GM12874 (cell line): ENCODE results near the gene SPINK7.

ENCODE experiments used
- TF ChIP-seq, protein P1 (sequence below): IDR thresholded peaks from 2 replicates; pipeline ENCODE4 v1.5.1; 2011; ENCODE audit warnings: low read depth, mild to moderate bottlenecking, control low read depth, low read length, moderate library complexity; ENCODE audit not compliant: insufficient read depth

The SPINK7 gene

DNA sequence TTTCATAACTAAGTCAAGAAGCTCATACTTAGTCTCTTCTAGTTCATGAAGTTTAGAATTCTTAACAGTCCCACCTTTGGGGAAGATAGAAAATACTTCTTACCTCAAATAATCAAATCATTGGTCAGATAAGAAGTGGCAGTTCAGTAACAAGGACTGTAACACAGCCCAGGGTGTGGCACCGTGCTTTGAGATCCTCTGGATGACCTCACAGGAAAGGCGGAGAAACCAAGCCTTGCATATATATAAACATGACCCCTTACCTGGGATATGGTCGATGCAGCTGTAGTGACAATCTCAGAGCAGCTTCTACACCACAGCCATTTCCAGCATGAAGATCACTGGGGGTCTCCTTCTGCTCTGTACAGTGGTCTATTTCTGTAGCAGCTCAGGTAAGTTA is at the start of gene SPINK7:
SPINK7 (plus strand) TSS at position 271 of the 400 bp plus-strand sequence; CDS start at position 332, 61 bp downstream.
- TF ChIP-seq, protein P1, sequence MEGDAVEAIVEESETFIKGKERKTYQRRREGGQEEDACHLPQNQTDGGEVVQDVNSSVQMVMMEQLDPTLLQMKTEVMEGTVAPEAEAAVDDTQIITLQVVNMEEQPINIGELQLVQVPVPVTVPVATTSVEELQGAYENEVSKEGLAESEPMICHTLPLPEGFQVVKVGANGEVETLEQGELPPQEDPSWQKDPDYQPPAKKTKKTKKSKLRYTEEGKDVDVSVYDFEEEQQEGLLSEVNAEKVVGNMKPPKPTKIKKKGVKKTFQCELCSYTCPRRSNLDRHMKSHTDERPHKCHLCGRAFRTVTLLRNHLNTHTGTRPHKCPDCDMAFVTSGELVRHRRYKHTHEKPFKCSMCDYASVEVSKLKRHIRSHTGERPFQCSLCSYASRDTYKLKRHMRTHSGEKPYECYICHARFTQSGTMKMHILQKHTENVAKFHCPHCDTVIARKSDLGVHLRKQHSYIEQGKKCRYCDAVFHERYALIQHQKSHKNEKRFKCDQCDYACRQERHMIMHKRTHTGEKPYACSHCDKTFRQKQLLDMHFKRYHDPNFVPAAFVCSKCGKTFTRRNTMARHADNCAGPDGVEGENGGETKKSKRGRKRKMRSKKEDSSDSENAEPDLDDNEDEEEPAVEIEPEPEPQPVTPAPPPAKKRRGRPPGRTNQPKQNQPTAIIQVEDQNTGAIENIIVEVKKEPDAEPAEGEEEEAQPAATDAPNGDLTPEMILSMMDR, result no peak

DNA sequence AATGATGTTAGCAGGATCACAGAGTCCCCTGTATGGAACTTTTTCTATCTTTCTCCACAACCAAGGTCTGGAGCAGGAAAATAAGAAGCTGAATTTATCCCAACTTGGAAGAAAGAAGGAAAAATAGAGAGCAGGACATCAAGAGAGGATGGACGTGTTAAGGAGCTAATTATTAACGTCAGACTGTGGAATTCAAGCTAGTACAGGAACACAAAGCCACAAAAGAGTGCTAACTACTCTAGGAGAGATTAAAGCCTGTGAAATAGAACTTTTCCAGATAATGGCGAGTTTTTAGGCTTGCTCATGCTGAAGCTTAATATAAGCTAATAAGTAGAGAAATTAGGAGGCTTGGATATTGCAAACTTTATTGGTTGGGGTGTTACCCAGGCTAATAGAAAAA is 44.3 kb upstream of the SPINK7 start:
- TF ChIP-seq, protein P1, result no peak

DNA sequence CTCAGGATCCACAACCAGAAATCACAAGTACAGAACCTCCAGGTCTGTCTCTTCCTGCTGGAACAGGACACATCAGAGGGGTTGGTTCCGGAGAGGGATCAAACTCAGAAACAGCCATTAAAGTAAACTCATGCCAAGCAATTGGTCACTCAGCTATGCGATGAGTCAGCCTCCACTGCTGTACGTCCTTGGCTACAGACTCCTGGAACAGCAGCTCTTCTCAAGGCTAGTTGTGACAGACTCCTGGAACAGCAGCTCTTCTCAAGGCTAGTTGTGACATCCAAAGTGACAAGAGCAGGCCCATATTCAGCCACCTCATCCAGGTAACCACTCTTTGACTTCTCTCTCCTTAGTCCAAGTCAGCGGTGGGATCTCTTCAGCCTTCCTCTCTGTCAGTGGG is 43.7 kb upstream of the SPINK7 start, which contains the start of gene SPINK13:
SPINK13 (plus strand) TSS at position 229 of the 400 bp plus-strand sequence. CDS start 1,279 bp downstream, outside the sequence.
- TF ChIP-seq, protein P1, result no peak

DNA sequence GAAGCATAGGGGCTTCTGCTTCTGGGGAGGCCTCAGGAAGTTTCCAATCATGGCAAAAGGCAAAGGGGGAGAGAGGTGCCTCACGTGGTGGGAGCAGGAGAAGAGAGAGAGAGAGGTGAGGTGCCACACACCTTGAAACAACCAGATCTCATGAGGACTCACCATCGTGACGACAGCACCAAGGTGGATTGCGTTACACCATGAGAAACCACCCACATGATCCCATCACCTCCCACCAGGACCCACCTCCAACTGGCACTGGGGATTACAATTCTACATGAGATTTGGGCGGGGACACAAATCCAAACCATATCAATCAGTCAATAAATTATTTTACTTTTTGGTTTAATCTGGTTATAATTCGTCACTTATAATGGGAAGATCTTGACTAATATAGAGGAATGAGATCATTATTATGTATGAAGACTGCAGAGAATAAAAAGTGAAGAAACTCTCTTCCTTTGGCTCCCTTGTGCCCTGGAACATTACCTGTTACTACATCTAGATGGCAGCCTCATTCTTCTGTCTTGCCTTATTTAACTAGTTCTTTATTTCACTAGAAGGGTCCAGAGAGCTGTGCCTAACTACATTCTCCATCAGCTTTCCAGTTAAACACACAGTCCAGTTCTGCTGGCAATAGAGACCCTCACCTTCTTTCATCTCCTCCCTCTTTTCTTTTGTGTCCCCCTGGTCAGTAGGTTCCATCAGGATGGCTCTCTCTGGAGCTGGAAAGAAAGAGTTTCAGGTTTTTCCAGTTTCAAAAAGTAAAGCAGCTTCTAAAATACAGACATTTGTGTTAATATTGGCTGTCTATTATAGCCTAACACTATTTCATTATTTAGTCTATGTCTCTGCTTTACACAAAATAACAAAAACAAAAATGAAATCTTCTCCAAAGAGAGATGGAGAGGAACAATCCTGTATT is 21.7 kb upstream of the SPINK7 start:
- TF ChIP-seq, protein P1, result 0 out of 2 replicates have a peak, but pooled peaks have one; percentile 10

DNA sequence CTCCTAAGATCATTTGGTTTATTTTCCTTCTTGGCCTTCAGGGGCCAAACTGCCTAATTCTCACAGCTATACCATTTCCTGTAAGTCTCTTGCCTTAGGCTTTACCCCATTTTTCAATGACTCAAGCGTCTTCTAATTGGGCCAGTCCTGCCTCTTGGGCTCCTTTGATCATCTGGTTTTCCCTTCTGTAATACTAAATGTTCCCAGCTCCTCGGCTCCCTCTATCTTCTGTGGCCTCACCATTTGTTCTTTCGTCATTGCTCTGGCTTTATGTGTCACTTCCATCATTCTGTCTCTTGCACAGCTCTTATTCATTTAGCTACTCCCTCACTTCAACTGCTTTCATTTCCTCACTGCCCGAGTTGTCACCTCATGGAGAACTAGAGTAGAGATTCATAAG is 14.5 kb upstream of the SPINK7 start:
- TF ChIP-seq, protein P1, result no peak

DNA sequence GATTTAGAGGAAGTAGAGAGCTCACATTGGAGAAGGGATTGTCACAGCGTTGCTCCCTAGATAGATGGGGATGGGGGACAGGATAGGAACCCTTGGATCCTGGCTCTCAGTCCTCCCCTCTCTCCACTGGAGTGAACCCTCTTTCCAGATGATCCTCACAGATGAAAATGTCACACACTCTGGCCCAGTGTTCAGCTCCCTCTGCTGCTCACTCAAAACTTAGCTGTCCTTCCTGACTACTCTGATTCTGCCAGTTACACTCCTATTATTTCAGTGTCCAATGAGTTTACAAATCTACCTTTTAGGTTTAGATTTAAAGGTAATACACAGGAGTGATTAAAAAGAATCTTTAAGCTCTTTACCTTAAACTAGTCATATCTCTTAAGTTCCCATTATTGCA is 5.8 kb upstream of the SPINK7 start:
- TF ChIP-seq, protein P1, result no peak

DNA sequence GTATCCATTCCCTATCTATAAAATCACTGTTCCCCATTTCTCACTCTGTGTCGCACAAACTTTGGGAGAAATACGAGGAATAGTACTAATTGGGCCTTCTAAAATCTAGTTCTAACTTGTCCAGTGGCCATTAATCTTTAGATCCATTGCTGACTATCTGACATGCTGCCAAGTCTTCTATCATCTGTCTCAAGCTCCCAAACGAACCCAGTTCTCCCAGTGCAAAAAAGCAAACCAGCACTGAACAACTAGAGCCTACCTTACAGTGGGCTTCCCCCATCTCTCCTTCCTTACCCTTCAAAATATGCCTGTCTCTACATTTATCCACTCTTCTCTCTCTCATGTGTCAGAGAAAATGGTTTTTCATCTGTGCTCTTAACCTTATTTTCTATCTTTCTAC is 3.2 kb upstream of the SPINK7 start:
- TF ChIP-seq, protein P1, result no peak
